Stomach (tissue), 4 donors: ENCODE data around the gene CHCHD6.

Experiments used
- CTCF ChIP-seq, 7 experiments: fragments of 450-650 bp in 4 of 7; fragments of 200-600 bp in 3 of 7; sonication (generic) in 3 of 7; IDR thresholded peaks; one replicate each; pipeline ENCODE4 v1.5.1; 2016 to 2019; ENCODE audit warnings: antibody characterized with exemption in 7 of 7, control low read depth in 2 of 7, mild to moderate bottlenecking in 1 of 7
- POLR2A ChIP-seq, 4 donors: fragments of 450-650 bp; IDR thresholded peaks; one replicate each; pipeline ENCODE4 v1.6.1; 2016; ENCODE audit warnings: antibody characterized with exemption in 4 of 4, control low read depth in 2 of 4, mild to moderate bottlenecking in 1 of 4, moderate library complexity in 1 of 4
- POLR2AphosphoS5 ChIP-seq, 3 donors: sonication (generic); formaldehyde crosslinking; IDR thresholded peaks; one replicate each; pipeline ENCODE4 v1.6.1; 2016; ENCODE audit warnings: antibody characterized with exemption in 3 of 3

- TF ChIP-seq CTCF (IDR thresholded peaks at IDR 0.05) (no peak), POLR2AphosphoS5 (IDR thresholded peaks at IDR 0.05) (no peak), POLR2A (IDR thresholded peaks at IDR 0.05) (no peak)
These were observed 16.6 kb downstream of the CHCHD6 start for GRCh38 chr3:126720596-126720995.
